ENCODE measurements around the gene PCK2. TPM values are rescaled to one million over a fixed set of nuclear protein-coding genes. Genes with fewer than 3 reads are reported as not detected.

PCK2 gene
- total and polyA plus RNA-seq, 4 donors: 39.8 to 250 (median 221) TPM

- Histone ChIP-seq H3K4me1 (ENCODE audit: control insufficient read depth in 4 of 4, insufficient read depth in 4 of 4, low read length in 3 of 4) (peaks cover 9 to 40% (median 30%) of the 10 kb centered on the region in 4 donors), H3K36me3 (ENCODE audit: control insufficient read depth in 4 of 4, insufficient read depth in 3 of 4, low read depth in 1 of 4, low read length in 3 of 4) (no peaks in the 10 kb centered on the region), H3K27me3 (ENCODE audit: control insufficient read depth in 4 of 4, insufficient read depth in 4 of 4, low read length in 3 of 4) (no peaks in the 10 kb centered on the region), H3K4me3 (ENCODE audit: low read depth in 1 of 3, low read length in 3 of 3) (no peak overlapping the region), H3K27ac (ENCODE audit: low read depth in 1 of 2, low read length in 2 of 2) (no peak overlapping the region), H3K9me3 (ENCODE audit: control insufficient read depth in 4 of 4, low read length in 3 of 4) (no peaks in the 10 kb centered on the region), H3K9ac (ENCODE audit: low read depth in 1 of 2, low read length in 2 of 2) (no peak overlapping the region)
- WGBS: 94% methylated on average over 9 of the region's 9 CpGs
- no peak for TF ChIP-seq REST (IDR thresholded peaks at IDR 0.05)
- TF ChIP-seq ATF3 (IDR thresholded peaks at IDR 0.05): no peak
- no peak for TF ChIP-seq MAX (IDR thresholded peaks at IDR 0.05)
- no peak for TF ChIP-seq CTCF (IDR thresholded peaks at IDR 0.05; ENCODE audit: low read depth, low read length, missing input control)
- no peak for TF ChIP-seq FOXA1 (IDR thresholded peaks at IDR 0.05)
- TF ChIP-seq ZBTB33 (IDR thresholded peaks at IDR 0.05): no peak
- no peak for TF ChIP-seq RAD21 (IDR thresholded peaks at IDR 0.05)
- TF ChIP-seq EGR1 (IDR thresholded peaks at IDR 0.05; ENCODE audit: low read depth in 2 of 2): no peak
- TF ChIP-seq YY1 (IDR thresholded peaks at IDR 0.05): no peak
- TF ChIP-seq RXRA (IDR thresholded peaks at IDR 0.05): no peak
- TF ChIP-seq TAF1 (conservative IDR thresholded peaks at IDR 0.05): no peak
- no peak for TF ChIP-seq HNF4G (IDR thresholded peaks at IDR 0.05)
- no peak for TF ChIP-seq NR2F2 (IDR thresholded peaks at IDR 0.05)
- no peak for DNase-seq (ENCODE audit: low spot score)
Observed at GRCh38 chr14:24079491-24080141, 14.5 kb upstream of the PCK2 start.

GRCh38 chr14:24080142-24080530, 14.0 kb upstream of the PCK2 start:
- Histone ChIP-seq H3K9ac (ENCODE audit: low read depth in 1 of 2, low read length in 2 of 2) (no peak overlapping the region), H3K9me3 (ENCODE audit: control insufficient read depth in 4 of 4, low read length in 3 of 4) (no peaks in the 10 kb centered on the region), H3K27me3 (ENCODE audit: control insufficient read depth in 4 of 4, insufficient read depth in 4 of 4, low read length in 3 of 4) (no peaks in the 10 kb centered on the region), H3K27ac (ENCODE audit: low read depth in 1 of 2, low read length in 2 of 2) (no peak overlapping the region), H3K4me1 (ENCODE audit: control insufficient read depth in 4 of 4, insufficient read depth in 4 of 4, low read length in 3 of 4) (peaks cover 8 to 35% (median 25%) of the 10 kb centered on the region in 4 donors), H3K4me3 (ENCODE audit: low read depth in 1 of 3, low read length in 3 of 3) (no peak overlapping the region), H3K36me3 (ENCODE audit: control insufficient read depth in 4 of 4, insufficient read depth in 3 of 4, low read depth in 1 of 4, low read length in 3 of 4) (no peaks in the 10 kb centered on the region)
- 87% methylated on average over 6 of the region's 6 CpGs for WGBS
- DNase-seq (ENCODE audit: low spot score): no peak
- TF ChIP-seq ZBTB33 (IDR thresholded peaks at IDR 0.05) (no peak), MAX (IDR thresholded peaks at IDR 0.05) (no peak), EGR1 (IDR thresholded peaks at IDR 0.05; ENCODE audit: low read depth in 2 of 2) (no peak), SP1 (IDR thresholded peaks at IDR 0.05) (no peak), CTCF (IDR thresholded peaks at IDR 0.05; ENCODE audit: low read depth, low read length, missing input control) (no peak), FOXA2 (IDR thresholded peaks at IDR 0.05) (no peak), HNF4G (IDR thresholded peaks at IDR 0.05) (no peak), RAD21 (IDR thresholded peaks at IDR 0.05) (no peak)

All from liver (tissue), 9 donors.